Medulla oblongata (tissue), 1 donor: ENCODE measurements around the gene STK39.

Experiments
- DNase-seq: peaks from one replicate; pipeline ENCODE4 v3.0.0-alpha.2; 2015; ENCODE audit errors: extremely low spot score

The STK39 gene

GRCh38 chr2:168243061-168243460 is 4.3 kb downstream of the STK39 start:
- DNase-seq: no peak

GRCh38 chr2:168241746-168242145 is 5.6 kb downstream of the STK39 start:
- DNase-seq: no peak

- DNase-seq: peak; percentile 33
These were observed 6.2 kb downstream of the STK39 start for GRCh38 chr2:168241208-168241607.

DNA sequence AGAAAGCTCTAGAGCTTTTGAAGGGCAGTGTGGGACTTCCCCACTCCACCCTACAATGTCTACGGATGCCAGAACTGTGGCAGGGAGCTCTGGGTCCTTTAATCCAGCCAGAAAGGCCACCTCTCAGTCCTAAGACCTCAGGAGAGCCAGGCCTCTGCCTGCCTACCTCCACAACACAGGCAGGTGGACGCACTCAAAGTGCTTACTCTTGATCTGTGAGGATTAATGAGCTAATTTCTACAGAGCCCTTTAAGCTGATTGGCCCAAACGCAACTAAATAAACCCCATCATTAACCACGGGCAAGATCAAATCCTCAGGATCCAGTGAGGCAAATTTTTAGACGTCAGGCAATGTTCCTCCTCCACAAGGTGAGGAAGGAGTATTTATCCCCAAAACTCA is 8.1 kb downstream of the STK39 start:
- no peak for DNase-seq

DNA sequence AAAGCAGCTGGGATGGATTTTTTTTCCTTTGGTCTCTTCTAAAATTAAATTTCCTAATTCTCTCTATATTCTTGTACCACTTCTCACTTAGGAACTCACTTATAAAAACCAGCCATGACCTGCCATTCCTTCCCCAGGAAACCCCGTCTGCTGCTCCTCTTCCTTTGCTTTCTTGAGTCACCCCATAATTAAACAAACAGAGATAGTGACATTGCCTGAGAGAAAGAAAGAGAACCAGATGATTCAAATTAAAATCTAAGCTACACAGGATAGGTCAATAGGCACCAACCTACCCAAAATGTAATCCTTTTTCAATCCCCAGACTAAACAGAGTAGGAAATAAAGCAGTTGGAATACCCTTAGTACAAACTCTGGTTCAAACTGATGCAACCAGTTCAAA is 9.7 kb downstream of the STK39 start:
- no peak for DNase-seq

DNA sequence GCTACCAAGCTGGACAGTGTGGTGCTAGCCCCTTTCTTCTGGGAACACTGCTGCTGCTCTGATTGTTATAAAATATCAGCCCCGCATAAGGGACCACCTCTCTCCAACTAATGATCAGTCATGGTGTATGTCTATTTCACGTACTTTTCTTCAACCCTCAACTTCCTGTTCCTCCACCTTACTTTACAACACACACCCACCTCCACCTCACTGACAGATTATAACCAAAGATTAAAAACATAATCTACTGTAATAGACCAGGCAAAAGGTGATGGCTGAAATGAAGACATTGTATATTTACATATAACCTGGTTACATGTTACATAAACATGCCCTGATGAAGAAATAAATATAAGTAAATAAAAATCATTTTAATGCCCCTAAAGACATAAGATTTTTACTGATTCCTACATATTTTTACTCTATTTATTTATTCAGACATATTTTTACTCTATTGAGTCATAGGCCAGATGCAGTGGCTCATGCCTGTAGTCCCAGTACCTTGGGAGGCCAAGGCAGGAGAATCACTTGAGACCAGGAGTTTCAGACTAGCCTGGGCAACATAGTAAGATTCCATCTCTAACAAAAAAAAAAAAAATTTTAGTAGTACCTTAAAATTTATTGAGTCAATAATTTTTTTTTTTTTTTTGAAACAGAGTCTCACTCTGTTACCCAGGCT is 12.8 kb downstream of the STK39 start:
- no peak for DNase-seq

GRCh38 chr2:168233726-168234406 is 13.5 kb downstream of the STK39 start:
- no peak for DNase-seq

GRCh38 chr2:168233166-168233565 is 14.2 kb downstream of the STK39 start:
- no peak for DNase-seq

DNA sequence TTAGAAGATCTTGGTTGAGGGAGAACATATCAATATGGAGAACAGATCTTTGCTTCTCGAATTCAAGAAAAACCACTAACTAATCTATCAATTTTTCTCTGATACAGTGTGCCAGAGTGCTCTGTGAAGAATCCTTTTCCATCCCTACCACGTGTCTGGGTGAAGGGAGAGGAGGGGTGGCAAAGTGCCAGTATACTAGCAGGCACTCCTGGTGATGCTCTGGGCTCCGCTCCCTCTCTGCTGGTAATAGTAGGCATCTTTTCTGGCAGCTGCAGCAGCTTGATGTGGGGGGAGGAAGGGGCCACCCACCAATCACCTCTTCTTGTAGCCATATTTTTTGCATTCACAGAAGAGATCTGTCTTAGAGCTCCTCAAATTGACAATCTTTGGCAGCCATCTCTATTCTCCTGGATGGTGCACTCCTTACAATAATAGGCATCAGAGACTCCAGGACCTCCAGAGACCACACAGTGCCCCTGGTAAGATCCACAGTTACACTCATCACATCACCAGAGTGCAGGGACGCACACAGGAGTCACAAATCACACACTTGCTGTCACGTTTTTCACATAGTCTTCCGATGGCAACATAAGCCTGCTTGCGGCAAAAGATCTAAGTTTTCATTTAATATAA is 15.7 kb downstream of the STK39 start:
- DNase-seq: peak; percentile 50

DNA sequence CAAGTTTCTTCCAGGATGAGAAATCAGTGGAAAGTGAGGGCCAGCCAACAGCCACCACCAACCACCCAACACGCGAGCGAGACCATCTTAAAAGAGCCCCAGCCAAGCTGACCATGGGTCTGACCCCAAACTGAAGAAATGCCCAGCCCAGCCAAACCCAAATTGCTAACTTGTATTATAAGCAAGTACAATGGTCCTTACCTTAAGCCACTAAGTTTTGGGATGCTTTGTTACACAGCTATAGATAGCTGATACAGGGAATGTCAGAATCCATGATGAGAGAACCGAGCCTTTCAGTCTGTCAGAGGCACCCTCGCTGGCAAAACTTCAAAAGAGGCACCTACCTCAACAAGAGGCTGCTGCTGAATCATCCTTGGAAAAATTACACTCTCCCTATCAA is 17.0 kb downstream of the STK39 start:
- no peak for DNase-seq

DNA sequence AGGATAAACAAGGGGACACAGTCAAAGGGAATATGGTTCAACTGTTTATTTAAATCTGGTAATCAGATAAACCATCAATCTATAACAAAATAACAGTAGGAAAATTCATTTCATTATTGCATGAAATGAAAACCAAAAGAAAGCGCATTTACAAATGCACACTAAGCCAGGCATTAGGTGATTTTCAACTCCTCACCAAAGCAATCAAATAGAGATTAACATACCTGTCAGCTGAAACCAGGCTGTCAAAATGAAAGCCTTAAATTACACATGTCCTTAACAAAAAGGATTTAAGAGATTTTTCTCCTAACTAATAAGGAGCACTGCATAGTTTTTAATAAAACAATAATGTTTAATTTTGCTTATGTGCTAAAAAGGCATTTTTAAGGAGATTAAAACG is 23.0 kb downstream of the STK39 start:
- no peak for DNase-seq

- DNase-seq: no peak
These were observed 25.3 kb downstream of the STK39 start for GRCh38 chr2:168222088-168222487.

GRCh38 chr2:168220965-168221819 is 26.2 kb downstream of the STK39 start:
- peak; percentile 47 for DNase-seq

DNA sequence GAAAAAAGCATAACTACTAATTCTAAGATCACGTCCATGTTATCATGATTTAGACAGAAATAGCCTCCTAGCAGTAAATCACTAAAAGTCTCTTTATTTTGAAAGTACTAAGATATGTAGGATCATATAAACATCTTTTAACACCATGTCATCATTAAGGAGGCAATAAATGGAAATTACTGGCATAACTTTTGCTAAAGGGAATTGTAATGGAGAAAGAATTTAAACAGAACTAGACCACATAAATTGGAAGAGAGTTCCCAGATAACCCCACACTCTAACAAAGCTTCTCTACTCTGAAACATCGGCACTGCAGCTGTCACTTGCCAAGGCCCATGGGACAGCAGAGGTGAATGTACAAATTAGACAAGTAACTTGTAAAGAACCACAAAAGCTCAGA is 29.5 kb downstream of the STK39 start:
- no peak for DNase-seq

GRCh38 chr2:168216351-168217005 is 30.9 kb downstream of the STK39 start:
- no peak for DNase-seq

DNA sequence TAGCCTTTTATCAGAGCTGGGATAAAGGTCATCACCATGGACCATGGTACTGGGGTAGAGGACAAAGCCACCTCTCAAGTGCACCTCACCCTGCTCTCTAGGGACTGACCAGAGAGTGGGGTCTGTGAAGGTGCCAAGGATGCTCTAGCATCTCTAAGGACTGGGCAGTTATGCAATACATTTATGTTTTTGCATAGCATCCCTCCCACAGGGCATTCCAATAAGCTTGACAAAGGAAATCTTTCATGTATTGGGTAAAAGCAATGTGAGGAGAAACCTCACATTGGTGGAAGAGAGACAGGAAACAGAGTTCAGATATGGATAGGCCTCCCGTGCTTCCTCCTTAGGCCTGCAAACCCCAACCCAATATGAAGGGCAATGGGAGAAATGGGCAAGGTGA is 31.6 kb downstream of the STK39 start:
- DNase-seq: no peak

DNA sequence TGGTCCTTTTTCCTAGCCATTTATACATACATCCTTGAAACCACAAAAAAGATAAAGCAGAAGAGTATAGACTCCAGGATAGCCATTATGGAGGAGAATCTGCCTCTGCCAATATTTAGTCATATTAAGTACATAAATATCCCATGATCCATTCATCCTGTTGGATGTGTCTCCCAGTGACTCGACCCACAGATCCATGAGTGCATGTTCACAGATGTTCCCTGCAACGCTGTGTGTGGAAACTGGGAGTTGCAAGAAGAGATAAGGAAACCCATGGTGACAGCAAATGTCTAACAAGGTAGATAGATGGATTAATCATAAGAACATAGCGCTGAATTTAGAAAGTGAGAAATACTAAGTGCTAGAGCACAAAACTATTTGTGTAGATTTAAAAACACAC is 34.5 kb downstream of the STK39 start:
- DNase-seq: no peak

DNA sequence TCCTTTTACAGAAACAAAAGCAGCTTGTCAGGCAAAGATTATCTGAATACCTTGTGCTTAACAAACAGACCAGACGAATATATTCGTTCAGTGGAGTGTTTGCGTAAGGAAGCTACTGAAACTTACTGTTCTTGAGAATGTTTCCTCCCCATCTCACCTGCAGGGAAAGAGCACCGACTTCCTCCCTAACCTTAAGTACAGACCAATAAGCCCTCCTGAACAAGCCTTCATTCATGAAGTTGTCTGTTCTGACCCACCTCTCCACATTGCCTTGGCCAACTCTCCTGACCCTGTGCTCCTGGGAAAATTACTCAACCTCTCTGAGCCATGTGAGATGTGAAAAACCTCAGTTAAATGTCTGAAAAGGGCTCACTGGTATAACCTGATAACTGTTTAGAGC is 35.2 kb downstream of the STK39 start:
- DNase-seq: no peak

- no peak for DNase-seq
These were observed 35.7 kb downstream of the STK39 start for GRCh38 chr2:168211664-168212163.

GRCh38 chr2:168210895-168211570 is 36.4 kb downstream of the STK39 start:
- DNase-seq: peak; percentile 57
